Colonic mucosa (tissue), 4 donors: ENCODE measurements around the gene COASY. TPM values are rescaled to one million over a fixed set of nuclear protein-coding genes. Genes with fewer than 3 reads are reported as not detected.

Source experiments
- DNase-seq: peaks from one replicate; pipeline ENCODE4 v3.0.0-alpha.2; 2020
- H3K27ac ChIP-seq: fragments of 200-600 bp; one replicate; pipeline ENCODE4 v1.8.0; 2021
- H3K27me3 ChIP-seq: fragments of 200-600 bp; one replicate; pipeline ENCODE4 v1.8.0; 2021
- H3K36me3 ChIP-seq: fragments of 200-600 bp; one replicate; pipeline ENCODE4 v1.8.0; 2021
- H3K4me1 ChIP-seq: fragments of 200-600 bp; one replicate; pipeline ENCODE4 v1.8.0; 2021; ENCODE audit warnings: mild to moderate bottlenecking
- H3K4me3 ChIP-seq: fragments of 200-600 bp; one replicate; pipeline ENCODE4 v1.8.0; 2021
- H3K9ac ChIP-seq, 2 donors: one replicate each; pipeline ENCODE4 v1.7.0; 2013; ENCODE audit warnings: control low read depth in 2 of 2, low read depth in 2 of 2, low read length in 2 of 2
- H3K9me3 ChIP-seq: fragments of 200-600 bp; one replicate; pipeline ENCODE4 v1.8.0; 2021
- CTCF ChIP-seq: fragments of 200-600 bp; IDR thresholded peaks from one replicate; pipeline ENCODE4 v1.8.0; 2022; ENCODE audit warnings: antibody characterized with exemption, mild to moderate bottlenecking
- intact Hi-C: fragments of 100-400 bp; cut with DNase I; formaldehyde crosslinking; loops from one replicate; pipeline ENCODE4 v1.14.1; 2022
- total RNA-seq, 2 donors: library from RNA; stranded (reverse); fragmentation: NEBNext Ultra II Directional in 1 of 2; extraction: Animal tissue kit (Norgen Biotek cat#: 25700) in 1 of 2; gene quantifications; one replicate each; pipeline ENCODE4 v1.2.1, GENCODE V29; 2021
- donor health status: healthy.
- donor health status: DM: no; HTN: no; CAD: no.
- donor health status: DM: no; HTN: no; CAD: no.

Gene COASY
- total RNA-seq, 2 donors from 2014 or later = 94.2 to 176 TPM

GRCh38 chr17:42520540-42520951 lies 41.4 kb upstream of the COASY start:
- H3K27me3 ChIP-seq = no peaks in the 10 kb centered on the region
- peak overlapping the region in 1 of 2 donors; percentile 76 for H3K9ac ChIP-seq
- DNase-seq = no peak
- H3K4me1 ChIP-seq = peaks cover 39% of the 10 kb centered on the region
- intact Hi-C loops = loop anchor here (5.0 kb wide), 1 partner anchor 198 kb away; no protein-coding TSS in a partner anchor
- H3K36me3 ChIP-seq = no peaks in the 10 kb centered on the region
- peak overlapping the region; percentile 95 for H3K27ac ChIP-seq
- no peak for TF ChIP-seq CTCF
- no peak overlapping the region for H3K4me3 ChIP-seq
- H3K9me3 ChIP-seq = no peaks in the 10 kb centered on the region

GRCh38 chr17:42521036-42521435 lies 40.9 kb upstream of the COASY start:
- intact Hi-C loops = loop anchor here (5.0 kb wide), 1 partner anchor 199 kb away; no protein-coding TSS in a partner anchor
- Histone ChIP-seq H3K4me3 (no peak overlapping the region), H3K9ac (peak overlapping the region in 1 of 2 donors; percentile 76), H3K36me3 (no peaks in the 10 kb centered on the region), H3K9me3 (no peaks in the 10 kb centered on the region), H3K27me3 (no peaks in the 10 kb centered on the region), H3K27ac (peak overlapping the region; percentile 95), H3K4me1 (peaks cover 39% of the 10 kb centered on the region)
- TF ChIP-seq CTCF = no peak
- DNase-seq = no peak

GRCh38 chr17:42521666-42522262 lies 40.2 kb upstream of the COASY start:
- H3K9me3 ChIP-seq = no peaks in the 10 kb centered on the region
- intact Hi-C loops = loop anchor here (5.0 kb wide), 1 partner anchor 199 kb away; no protein-coding TSS in a partner anchor
- TF ChIP-seq CTCF = no peak
- peaks cover 39% of the 10 kb centered on the region for H3K4me1 ChIP-seq
- H3K27ac ChIP-seq = peak overlapping the region; percentile 95
- H3K36me3 ChIP-seq = no peaks in the 10 kb centered on the region
- no peak for DNase-seq
- peak overlapping the region; percentile 44 to 76 for H3K9ac ChIP-seq
- H3K27me3 ChIP-seq = no peaks in the 10 kb centered on the region
- no peak overlapping the region for H3K4me3 ChIP-seq

- no peak for TF ChIP-seq CTCF
- peaks cover 37% of the 10 kb centered on the region for H3K4me1 ChIP-seq
- no peaks in the 10 kb centered on the region for H3K27me3 ChIP-seq
- no peaks in the 10 kb centered on the region for H3K9me3 ChIP-seq
- H3K4me3 ChIP-seq = no peak overlapping the region
- no peak for DNase-seq
- intact Hi-C loops = loop anchor here (5.0 kb wide), 1 partner anchor 200 kb away; no protein-coding TSS in a partner anchor
- H3K36me3 ChIP-seq = no peaks in the 10 kb centered on the region
- H3K27ac ChIP-seq = peak overlapping the region; percentile 95
- H3K9ac ChIP-seq = peak overlapping the region; percentile 44 to 76
Observed at GRCh38 chr17:42522263-42522790, 39.6 kb upstream of the COASY start.

- Histone ChIP-seq H3K4me3 (no peak overlapping the region), H3K36me3 (no peaks in the 10 kb centered on the region), H3K27ac (peak overlapping the region; percentile 95), H3K9ac (no peak overlapping the region), H3K4me1 (peaks cover 33% of the 10 kb centered on the region), H3K9me3 (no peaks in the 10 kb centered on the region), H3K27me3 (no peaks in the 10 kb centered on the region)
- no peak for TF ChIP-seq CTCF
- intact Hi-C loops = loop anchor here (5.0 kb wide), 1 partner anchor 201 kb away; no protein-coding TSS in a partner anchor
- no peak for DNase-seq
Observed at GRCh38 chr17:42522798-42523278, 39.1 kb upstream of the COASY start.
